Measurements from ENCODE around the gene PIK3R1.

- TF ChIP-seq, protein P1, sequence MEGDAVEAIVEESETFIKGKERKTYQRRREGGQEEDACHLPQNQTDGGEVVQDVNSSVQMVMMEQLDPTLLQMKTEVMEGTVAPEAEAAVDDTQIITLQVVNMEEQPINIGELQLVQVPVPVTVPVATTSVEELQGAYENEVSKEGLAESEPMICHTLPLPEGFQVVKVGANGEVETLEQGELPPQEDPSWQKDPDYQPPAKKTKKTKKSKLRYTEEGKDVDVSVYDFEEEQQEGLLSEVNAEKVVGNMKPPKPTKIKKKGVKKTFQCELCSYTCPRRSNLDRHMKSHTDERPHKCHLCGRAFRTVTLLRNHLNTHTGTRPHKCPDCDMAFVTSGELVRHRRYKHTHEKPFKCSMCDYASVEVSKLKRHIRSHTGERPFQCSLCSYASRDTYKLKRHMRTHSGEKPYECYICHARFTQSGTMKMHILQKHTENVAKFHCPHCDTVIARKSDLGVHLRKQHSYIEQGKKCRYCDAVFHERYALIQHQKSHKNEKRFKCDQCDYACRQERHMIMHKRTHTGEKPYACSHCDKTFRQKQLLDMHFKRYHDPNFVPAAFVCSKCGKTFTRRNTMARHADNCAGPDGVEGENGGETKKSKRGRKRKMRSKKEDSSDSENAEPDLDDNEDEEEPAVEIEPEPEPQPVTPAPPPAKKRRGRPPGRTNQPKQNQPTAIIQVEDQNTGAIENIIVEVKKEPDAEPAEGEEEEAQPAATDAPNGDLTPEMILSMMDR (IDR thresholded peaks at IDR 0.05) = no peak
- peak in 1 of 2 donors; percentile 50 for TF ChIP-seq POLR2A (IDR thresholded peaks at IDR 0.05)
Measured at GRCh38 chr5:68290260-68290674, 74.7 kb downstream of the PIK3R1 start.
